H9 (cell line): ENCODE data around the gene TEX48. TPM values are rescaled to one million over a fixed set of nuclear protein-coding genes. Genes with fewer than 3 reads are reported as not detected.

ENCODE experiments used
- DNase-seq: peaks from one replicate; pipeline ENCODE4 v3.0.0-alpha.2; 2017
- H2AFZ ChIP-seq: one replicate; pipeline ENCODE4 v1.6.1; 2013; ENCODE audit warnings: mild to moderate bottlenecking, low read length, control low read depth, moderate library complexity
- H2AK5ac ChIP-seq: 2 replicates; pipeline ENCODE4 v1.6.1; 2013; ENCODE audit warnings: low read length, control low read depth, mixed read lengths; ENCODE audit not compliant: insufficient read length
- H2BK120ac ChIP-seq: one replicate; pipeline ENCODE4 v1.6.1; 2013; ENCODE audit warnings: low read depth, mild to moderate bottlenecking, low read length, control low read depth, inconsistent platforms; ENCODE audit not compliant: poor library complexity, severe bottlenecking
- H2BK12ac ChIP-seq: 2 replicates; pipeline ENCODE4 v1.6.1; 2013; ENCODE audit warnings: low read length, control low read depth, mixed read lengths, low read depth; ENCODE audit not compliant: insufficient read length
- H2BK15ac ChIP-seq: 2 replicates; pipeline ENCODE4 v1.6.1; 2013; ENCODE audit warnings: low read depth, low read length, control low read depth
- H2BK20ac ChIP-seq: one replicate; pipeline ENCODE4 v1.6.1; 2013; ENCODE audit warnings: low read depth, mild to moderate bottlenecking, low read length, control low read depth, inconsistent platforms; ENCODE audit not compliant: poor library complexity, severe bottlenecking
- H2BK5ac ChIP-seq: 2 replicates; pipeline ENCODE4 v1.6.1; 2013; ENCODE audit warnings: low read length, control low read depth, mixed read lengths; ENCODE audit not compliant: insufficient read length
- H3K14ac ChIP-seq: 2 replicates; pipeline ENCODE4 v1.6.1; 2013; ENCODE audit warnings: low read length, control low read depth; ENCODE audit not compliant: insufficient read depth
- H3K18ac ChIP-seq: 2 replicates; pipeline ENCODE4 v1.6.1; 2013; ENCODE audit warnings: low read depth, mild to moderate bottlenecking, mixed read lengths, low read length, control low read depth; ENCODE audit not compliant: insufficient read length
- H3K23ac ChIP-seq: 2 replicates; pipeline ENCODE4 v1.6.1; 2013; ENCODE audit warnings: low read length, control low read depth, mixed read lengths, low read depth; ENCODE audit not compliant: insufficient read length
- H3K23me2 ChIP-seq: 2 replicates; pipeline ENCODE4 v1.6.1; 2013; ENCODE audit warnings: low read depth, mild to moderate bottlenecking, mixed read lengths, low read length, control low read depth; ENCODE audit not compliant: insufficient read length, poor library complexity, severe bottlenecking
- H3K27ac ChIP-seq: 2 replicates; pipeline ENCODE4 v1.5.1; 2013; ENCODE audit warnings: low read length, control low read depth, mixed read lengths, low read depth; ENCODE audit not compliant: insufficient read length
- H3K27me3 ChIP-seq: 2 replicates; pipeline ENCODE4 v1.6.1; 2013; ENCODE audit warnings: low read length, control low read depth, inconsistent platforms; ENCODE audit not compliant: insufficient read depth
- H3K4ac ChIP-seq: 2 replicates; pipeline ENCODE4 v1.6.1; 2013; ENCODE audit warnings: low read depth, mild to moderate bottlenecking, control low read depth, inconsistent platforms, low read length, moderate library complexity
- H3K4me1 ChIP-seq: 2 replicates; pipeline ENCODE4 v1.6.1; 2013; ENCODE audit warnings: low read length, control low read depth, inconsistent platforms; ENCODE audit not compliant: insufficient read depth
- H3K4me2 ChIP-seq: 2 replicates; pipeline ENCODE4 v1.6.1; 2013; ENCODE audit warnings: low read length, control low read depth, mixed read lengths; ENCODE audit not compliant: insufficient read length, insufficient read depth
- H3K56ac ChIP-seq: 2 replicates; pipeline ENCODE4 v1.6.1; 2013; ENCODE audit warnings: low read depth, mild to moderate bottlenecking, mixed read lengths, low read length, control low read depth; ENCODE audit not compliant: insufficient read length
- H3K79me1 ChIP-seq: 2 replicates; pipeline ENCODE4 v1.6.1; 2013; ENCODE audit warnings: low read depth, mild to moderate bottlenecking, moderate library complexity, low read length, control low read depth, inconsistent platforms; ENCODE audit not compliant: insufficient read depth, poor library complexity, severe bottlenecking
- H3K79me2 ChIP-seq: 2 replicates; pipeline ENCODE4 v1.6.1; 2013; ENCODE audit warnings: low read length, control low read depth, inconsistent platforms; ENCODE audit not compliant: insufficient read depth
- H3K9ac ChIP-seq: 2 replicates; pipeline ENCODE4 v1.6.1; 2013; ENCODE audit warnings: low read length, control low read depth, mixed read lengths; ENCODE audit not compliant: insufficient read length; ENCODE audit errors: extremely low read depth
- H3K9me3 ChIP-seq: one replicate; pipeline ENCODE4 v1.6.1; 2013; ENCODE audit warnings: low read depth, low read length, inconsistent platforms; ENCODE audit not compliant: control insufficient read depth
- H3T11ph ChIP-seq: one replicate; pipeline ENCODE4 v1.6.1; 2013; ENCODE audit warnings: mild to moderate bottlenecking, low read length, control low read depth, inconsistent platforms
- H4K20me1 ChIP-seq: one replicate; pipeline ENCODE4 v1.6.1; 2013; ENCODE audit not compliant: control insufficient read depth, insufficient read length, insufficient read depth
- H4K5ac ChIP-seq: 2 replicates; pipeline ENCODE4 v1.6.1; 2013; ENCODE audit warnings: low read depth, mild to moderate bottlenecking, mixed read lengths, low read length, control low read depth; ENCODE audit not compliant: insufficient read length
- H4K8ac ChIP-seq: replicated peaks from 2 replicates; pipeline ENCODE4 v1.6.1; 2013; ENCODE audit warnings: low read length, control low read depth, mixed read lengths, low read depth; ENCODE audit not compliant: insufficient read length
- H4K91ac ChIP-seq: 2 replicates; pipeline ENCODE4 v1.6.1; 2013; ENCODE audit warnings: low read depth, mild to moderate bottlenecking, moderate library complexity, mixed read lengths, low read length, control low read depth; ENCODE audit not compliant: insufficient read length
- H3K27ac Mint-ChIP-seq, 3 experiments: 2 replicates in 2 of 3; 3 replicates in 1 of 3; pipeline ENCODE4 v1.8.0; 2020 to 2021; ENCODE audit warnings: mixed read lengths in 3 of 3, mild to moderate bottlenecking in 1 of 3, moderate library complexity in 1 of 3
- H3K27me3 Mint-ChIP-seq: 2 replicates; pipeline ENCODE4 v1.8.0; 2021; ENCODE audit warnings: low read depth, mild to moderate bottlenecking, moderate library complexity, mixed read lengths
- H3K36me3 Mint-ChIP-seq, 3 experiments: 2 replicates in 2 of 3; 3 replicates in 1 of 3; pipeline ENCODE4 v1.8.0; 2020 to 2021; ENCODE audit warnings: low read depth in 3 of 3, mixed read lengths in 3 of 3; ENCODE audit not compliant: insufficient read depth in 1 of 3
- H3K4me1 Mint-ChIP-seq, 2 experiments: 2 replicates each; pipeline ENCODE4 v1.8.0; 2020; ENCODE audit warnings: mixed read lengths in 2 of 2
- H3K4me3 Mint-ChIP-seq, 2 experiments: 2 replicates in 1 of 2; 3 replicates in 1 of 2; pipeline ENCODE4 v1.8.0; 2020 to 2021; ENCODE audit warnings: mild to moderate bottlenecking in 2 of 2, mixed read lengths in 2 of 2, moderate library complexity in 1 of 2
- H3K9me3 Mint-ChIP-seq, 2 experiments: 2 replicates in 1 of 2; 3 replicates in 1 of 2; pipeline ENCODE4 v1.8.0; 2020; ENCODE audit warnings: mild to moderate bottlenecking in 2 of 2, mixed read lengths in 2 of 2, moderate library complexity in 1 of 2
- CTCF ChIP-seq: fragments of 200-600 bp; sonication (generic); conservative IDR thresholded peaks from 3 replicates; pipeline ENCODE4 v1.8.0; 2021; ENCODE audit warnings: antibody characterized with exemption, mild to moderate bottlenecking
- WGBS: extraction: QIAGEN DNeasy Blood & Tissue Kit; methylation state at CpG from one replicate; pipeline ENCODE4 v1.1.7; 2013; ENCODE audit warnings: missing lambda C conversion rate, low lambda C conversion rate, mixed read lengths; ENCODE audit not compliant: insufficient read length; ENCODE audit errors: extremely low coverage; 5-methylcytosine and 5-hydroxymethylcytosine counted together
- total RNA-seq: library from RNA; stranded (reverse); gene quantifications from 2 replicates; pipeline ENCODE4 v1.2.1, GENCODE V29; 2021

TEX48 gene
- total RNA-seq, 1 experiment from 2014 or later, result not detected

DNA sequence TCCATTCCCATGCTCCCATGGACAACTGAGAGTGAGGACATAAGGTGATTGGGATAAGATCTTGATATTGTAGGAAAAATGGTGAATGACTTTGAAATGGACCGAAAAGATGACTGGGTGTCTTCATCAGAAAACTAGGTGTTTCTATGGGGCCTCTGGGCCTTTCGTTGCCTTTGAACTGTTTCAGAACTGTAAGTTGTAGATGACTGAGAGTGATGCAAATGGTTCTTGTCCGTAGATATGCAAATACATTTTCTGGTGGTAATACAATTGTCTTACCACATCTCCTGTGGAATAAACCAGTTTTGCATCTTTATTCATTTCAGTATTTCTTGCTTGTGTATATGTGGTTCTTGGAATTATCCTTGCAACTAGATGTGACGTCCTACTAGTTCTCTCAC is 16.0 kb upstream of the TEX48 start:
- no peak overlapping the region for H4K8ac ChIP-seq
- Mint-ChIP-seq H3K36me3 (peaks cover 0 to 4% (median 0%) of the 10 kb centered on the region in 3 experiments; a peak in 1 of 7 replicates), H3K27me3 (peaks cover 73% of the 10 kb centered on the region), H3K4me3 (no peak overlapping the region), H3K9me3 (peaks cover 4 to 6% of the 10 kb centered on the region in 2 experiments; a peak in 4 of 5 replicates), H3K27ac (no peak overlapping the region), H3K4me1 (peaks cover 5 to 9% of the 10 kb centered on the region in 2 experiments)
- no peaks in the 10 kb centered on the region for H3K27me3 ChIP-seq
- no peaks in the 10 kb centered on the region for H3K79me2 ChIP-seq
- no peak overlapping the region for H2BK15ac ChIP-seq
- no peak overlapping the region for H2BK120ac ChIP-seq
- WGBS, result no CpG with 5 or more reads among the region's 4 CpGs
- no peak for TF ChIP-seq CTCF
- no peak overlapping the region for H2BK12ac ChIP-seq
- H3K14ac ChIP-seq, result no peak overlapping the region
- no peaks in the 10 kb centered on the region for H3K79me1 ChIP-seq
- H3K23ac ChIP-seq, result no peak overlapping the region
- no peak overlapping the region for H4K5ac ChIP-seq
- H3K27ac ChIP-seq, result no peak overlapping the region
- no peak overlapping the region for H3K9ac ChIP-seq
- no peak overlapping the region for H3K4me2 ChIP-seq
- H3K56ac ChIP-seq, result no peak overlapping the region
- H2AFZ ChIP-seq, result no peak overlapping the region
- no peaks in the 10 kb centered on the region for H3K23me2 ChIP-seq
- H2AK5ac ChIP-seq, result no peak overlapping the region
- H2BK20ac ChIP-seq, result no peak overlapping the region
- H4K91ac ChIP-seq, result no peak overlapping the region
- no peak overlapping the region for H2BK5ac ChIP-seq
- H3K4me1 ChIP-seq, result no peaks in the 10 kb centered on the region
- H3K9me3 ChIP-seq, result no peaks in the 10 kb centered on the region
- H3K18ac ChIP-seq, result no peak overlapping the region
- no peak overlapping the region for H3T11ph ChIP-seq
- no peaks in the 10 kb centered on the region for H4K20me1 ChIP-seq
- no peak overlapping the region for H3K4ac ChIP-seq
- no peak for DNase-seq
